Endometrial microvascular endothelial cells (primary cell): ENCODE results near the gene ASXL1. TPM values are rescaled to one million over a fixed set of nuclear protein-coding genes. Genes with fewer than 3 reads are reported as not detected.
"Not testable (repeated sequence)": the region's sequence is repeated elsewhere in the genome, so short reads cannot be mapped to it uniquely, and the experiment has no call there.

Experiments used
- in situ Hi-C: cut with HindIII; loops from 2 replicates; pipeline ENCODE4 v1.10.0; 2017; ENCODE audit warnings: low sequenced_read_pairs, low pct_unique_long_range_greater_than_20kb; ENCODE audit errors: inconsistent ontology term
- total RNA-seq: library from RNA; depleted of rRNA; stranded (reverse); fragments of >200 nt; gene quantifications from one replicate; pipeline ENCODE4 v1.2.3, GENCODE V29; 2015; ENCODE audit errors: inconsistent ontology term

ASXL1 gene
- total RNA-seq, 1 donor from 2014 or later, result 23.5 TPM

- in situ Hi-C loops, result no loop called here
Measured at GRCh38 chr20:32358632-32358882, 426 bp downstream of the ASXL1 start.

GRCh38 chr20:32358883-32359632, 927 bp downstream of the ASXL1 start:
- in situ Hi-C loops, result no loop called here

GRCh38 chr20:32359633-32360332, 1.7 kb downstream of the ASXL1 start:
- in situ Hi-C loops, result no loop called here

- in situ Hi-C loops, result no loop called here
Measured at GRCh38 chr20:32360333-32360634, 2.2 kb downstream of the ASXL1 start.

- in situ Hi-C loops, result no loop called here
Measured at GRCh38 chr20:32362901-32363364, 4.8 kb downstream of the ASXL1 start.

- in situ Hi-C loops, result no loop called here
Measured at GRCh38 chr20:32363492-32363891, 5.4 kb downstream of the ASXL1 start.

GRCh38 chr20:32364554-32365208, 6.5 kb downstream of the ASXL1 start:
- in situ Hi-C loops, result no loop called here

- in situ Hi-C loops, result no loop called here
Measured at GRCh38 chr20:32365564-32365963, 7.4 kb downstream of the ASXL1 start.

GRCh38 chr20:32366380-32366779, 8.2 kb downstream of the ASXL1 start:
- in situ Hi-C loops, result no loop called here

GRCh38 chr20:32368323-32368722, 10.2 kb downstream of the ASXL1 start:
- in situ Hi-C loops, result no loop called here

GRCh38 chr20:32368925-32369324, 10.8 kb downstream of the ASXL1 start:
- in situ Hi-C loops, result no loop called here

GRCh38 chr20:32370897-32371296, 12.8 kb downstream of the ASXL1 start:
- in situ Hi-C loops, result no loop called here

- in situ Hi-C loops, result no loop called here
Measured at GRCh38 chr20:32378461-32378860, 20.3 kb downstream of the ASXL1 start.

GRCh38 chr20:32380037-32380436, 21.9 kb downstream of the ASXL1 start:
- in situ Hi-C loops, result not testable (repeated sequence)

- in situ Hi-C loops, result no loop called here
Measured at GRCh38 chr20:32380745-32381144, 22.6 kb downstream of the ASXL1 start.

- in situ Hi-C loops, result no loop called here
Measured at GRCh38 chr20:32382102-32382950, 24.2 kb downstream of the ASXL1 start.

GRCh38 chr20:32383441-32383840, 25.3 kb downstream of the ASXL1 start:
- in situ Hi-C loops, result not testable (repeated sequence)

GRCh38 chr20:32385541-32385940, 27.4 kb downstream of the ASXL1 start:
- in situ Hi-C loops, result no loop called here

- in situ Hi-C loops, result no loop called here
Measured at GRCh38 chr20:32386091-32386490, 28.0 kb downstream of the ASXL1 start.
